LNCaP clone FGC (cell line): ENCODE data around the gene UNC50.
"Not testable (repeated sequence)": the region's sequence is repeated elsewhere in the genome, so short reads cannot be mapped to it uniquely, and the experiment has no call there.

Experiments used
- DNase-seq: peaks from one replicate; pipeline ENCODE4 v3.0.0-alpha.2; 2011; ENCODE audit warnings: low read depth
- H3K4me3 ChIP-seq: 2 replicates; pipeline ENCODE4 v1.5.1; 2011; ENCODE audit warnings: mild to moderate bottlenecking, low read depth, low read length, control low read depth
- TF ChIP-seq, protein P1 (sequence below): IDR thresholded peaks from 2 replicates; pipeline ENCODE4 v1.5.1; 2012; ENCODE audit warnings: mild to moderate bottlenecking; ENCODE audit not compliant: control insufficient read depth, insufficient read depth; ENCODE audit errors: extremely low read depth

Gene UNC50

GRCh38 chr2:98649992-98650375 lies 41.6 kb downstream of the UNC50 start:
- TF ChIP-seq, protein P1, sequence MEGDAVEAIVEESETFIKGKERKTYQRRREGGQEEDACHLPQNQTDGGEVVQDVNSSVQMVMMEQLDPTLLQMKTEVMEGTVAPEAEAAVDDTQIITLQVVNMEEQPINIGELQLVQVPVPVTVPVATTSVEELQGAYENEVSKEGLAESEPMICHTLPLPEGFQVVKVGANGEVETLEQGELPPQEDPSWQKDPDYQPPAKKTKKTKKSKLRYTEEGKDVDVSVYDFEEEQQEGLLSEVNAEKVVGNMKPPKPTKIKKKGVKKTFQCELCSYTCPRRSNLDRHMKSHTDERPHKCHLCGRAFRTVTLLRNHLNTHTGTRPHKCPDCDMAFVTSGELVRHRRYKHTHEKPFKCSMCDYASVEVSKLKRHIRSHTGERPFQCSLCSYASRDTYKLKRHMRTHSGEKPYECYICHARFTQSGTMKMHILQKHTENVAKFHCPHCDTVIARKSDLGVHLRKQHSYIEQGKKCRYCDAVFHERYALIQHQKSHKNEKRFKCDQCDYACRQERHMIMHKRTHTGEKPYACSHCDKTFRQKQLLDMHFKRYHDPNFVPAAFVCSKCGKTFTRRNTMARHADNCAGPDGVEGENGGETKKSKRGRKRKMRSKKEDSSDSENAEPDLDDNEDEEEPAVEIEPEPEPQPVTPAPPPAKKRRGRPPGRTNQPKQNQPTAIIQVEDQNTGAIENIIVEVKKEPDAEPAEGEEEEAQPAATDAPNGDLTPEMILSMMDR, result no peak

DNA sequence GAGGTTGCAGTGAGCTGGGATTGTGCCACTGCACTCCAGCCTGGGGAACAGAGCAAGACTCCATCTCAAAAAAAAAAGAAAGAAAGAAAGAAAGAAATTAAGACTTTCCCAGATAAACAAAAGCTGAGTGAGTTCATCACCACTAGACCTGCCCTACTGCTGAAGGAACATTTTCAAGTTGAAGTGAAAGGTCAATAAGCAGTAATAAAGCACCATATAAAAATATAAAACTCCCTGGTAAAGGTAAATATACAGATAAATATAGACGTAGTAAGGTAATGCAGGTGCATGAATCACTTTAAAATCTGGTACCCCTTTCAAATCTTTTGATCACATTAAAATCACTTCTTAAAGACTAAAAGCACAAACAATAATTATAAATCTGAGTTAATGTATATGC lies 42.6 kb downstream of the UNC50 start:
- DNase-seq, result no peak
- H3K4me3 ChIP-seq, result no peak overlapping the region
- TF ChIP-seq, protein P1, result no peak

More at GRCh38 chr2:98649992-98650375, 41.6 kb downstream of the UNC50 start:
- no peak overlapping the region for H3K4me3 ChIP-seq
- DNase-seq, result no peak

DNA sequence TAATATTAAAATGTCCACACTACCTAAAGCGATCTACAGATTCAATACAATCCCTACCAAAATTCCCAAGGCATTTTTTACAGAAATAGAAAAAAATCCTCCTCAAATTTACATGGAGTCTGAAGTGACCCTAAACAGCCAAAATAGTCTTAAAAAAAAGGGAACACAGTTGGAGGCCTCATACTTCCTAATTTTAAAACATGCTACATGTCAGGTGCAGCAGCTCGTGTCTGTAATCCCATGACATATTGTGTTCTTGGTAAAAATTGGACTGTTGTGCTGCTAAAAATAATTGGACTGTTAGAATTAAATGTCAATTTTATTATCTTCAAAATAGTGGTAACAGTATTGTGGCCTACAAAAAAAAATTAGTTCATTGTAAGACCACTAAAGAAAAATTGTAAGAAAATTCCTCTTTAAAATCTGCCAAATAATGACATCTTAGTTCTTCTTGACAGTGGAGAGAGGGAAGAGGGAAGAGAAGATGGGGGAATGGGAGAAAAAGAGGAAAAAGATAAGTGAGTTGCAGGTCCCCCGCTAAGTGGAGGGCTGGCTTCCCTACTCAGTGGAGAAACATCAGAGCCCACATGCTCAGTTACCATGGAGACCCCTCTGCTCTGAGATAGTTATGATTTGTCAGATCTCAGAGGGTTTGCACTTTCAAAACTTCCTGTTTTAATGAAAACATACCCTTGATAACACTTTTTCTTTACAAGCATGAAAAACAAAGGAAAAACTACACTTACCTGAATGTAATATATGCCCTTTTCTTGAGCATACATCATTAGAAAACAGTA lies 46.5 kb downstream of the UNC50 start:
- no peak overlapping the region for H3K4me3 ChIP-seq
- TF ChIP-seq, protein P1, result no peak
- no peak for DNase-seq

DNA sequence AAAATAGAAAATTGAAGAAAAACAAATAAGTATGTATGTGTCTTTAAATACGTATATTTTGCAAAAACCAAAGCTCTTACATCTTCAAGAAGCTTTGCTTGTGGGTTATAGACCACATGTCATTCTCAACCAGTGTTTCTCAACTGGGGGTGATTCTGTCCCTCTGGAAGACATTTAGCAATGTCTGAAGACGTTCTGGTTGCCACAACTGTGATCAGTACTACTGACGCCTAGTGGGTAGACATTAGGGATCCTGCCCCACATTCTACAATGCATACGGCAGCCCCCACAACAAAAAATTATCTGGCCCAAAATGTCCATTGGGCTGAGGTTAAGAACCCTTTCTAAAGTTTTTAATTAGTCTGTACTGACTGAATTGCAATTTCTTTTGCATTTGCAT lies 48.4 kb downstream of the UNC50 start:
- TF ChIP-seq, protein P1, result no peak
- no peak for DNase-seq
- no peak overlapping the region for H3K4me3 ChIP-seq

DNA sequence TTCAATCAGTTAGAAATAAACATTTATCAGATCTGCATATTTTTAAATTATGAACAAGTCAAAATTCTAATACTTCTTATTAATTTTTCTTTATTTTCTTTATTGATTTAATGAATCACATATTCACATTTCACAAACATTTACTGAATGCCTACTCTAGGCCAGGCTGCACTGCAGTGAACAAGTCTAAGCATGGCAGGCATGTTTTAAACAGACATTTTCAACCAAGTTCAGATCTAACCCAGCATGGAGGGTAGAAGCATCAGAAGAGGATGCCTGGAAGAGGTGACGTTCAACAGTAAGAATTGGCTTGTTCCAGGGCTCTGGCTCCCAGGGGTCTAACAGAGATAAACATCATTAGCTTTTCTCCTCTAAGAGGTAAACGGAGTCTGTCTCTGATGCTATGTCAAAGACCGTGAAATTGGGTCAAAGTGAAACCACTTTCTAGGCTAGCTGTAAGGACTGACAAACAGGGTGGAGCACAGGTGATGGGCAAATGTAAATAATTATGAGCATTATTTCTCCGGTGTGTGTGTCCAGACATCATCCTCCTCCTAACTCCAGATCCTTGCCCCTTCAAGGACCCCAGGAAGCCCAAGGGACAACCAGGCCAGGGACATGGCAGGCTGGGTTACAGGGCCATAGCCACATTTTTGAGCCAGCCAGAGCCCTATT lies 50.6 kb downstream of the UNC50 start:
- no peak for DNase-seq
- TF ChIP-seq, protein P1, result no peak
- H3K4me3 ChIP-seq, result no peak overlapping the region

DNA sequence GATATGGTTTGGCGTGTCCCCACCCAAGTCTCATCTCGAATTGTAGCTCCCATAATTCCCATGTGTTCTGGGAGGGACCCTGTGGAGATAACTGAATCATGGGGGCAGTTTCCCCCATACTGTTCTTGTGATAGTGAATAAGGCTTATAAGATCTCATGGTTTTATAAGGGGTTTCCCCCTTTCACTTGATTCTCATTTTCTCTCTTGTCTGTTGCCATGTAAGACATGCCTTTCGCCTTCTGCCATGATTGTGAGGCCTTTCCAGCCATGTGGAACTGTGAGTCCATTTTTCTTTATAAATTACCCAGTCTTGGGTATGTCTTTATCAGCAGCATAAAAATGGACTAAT lies 51.1 kb downstream of the UNC50 start:
- not testable (repeated sequence) for H3K4me3 ChIP-seq, DNase-seq

DNA sequence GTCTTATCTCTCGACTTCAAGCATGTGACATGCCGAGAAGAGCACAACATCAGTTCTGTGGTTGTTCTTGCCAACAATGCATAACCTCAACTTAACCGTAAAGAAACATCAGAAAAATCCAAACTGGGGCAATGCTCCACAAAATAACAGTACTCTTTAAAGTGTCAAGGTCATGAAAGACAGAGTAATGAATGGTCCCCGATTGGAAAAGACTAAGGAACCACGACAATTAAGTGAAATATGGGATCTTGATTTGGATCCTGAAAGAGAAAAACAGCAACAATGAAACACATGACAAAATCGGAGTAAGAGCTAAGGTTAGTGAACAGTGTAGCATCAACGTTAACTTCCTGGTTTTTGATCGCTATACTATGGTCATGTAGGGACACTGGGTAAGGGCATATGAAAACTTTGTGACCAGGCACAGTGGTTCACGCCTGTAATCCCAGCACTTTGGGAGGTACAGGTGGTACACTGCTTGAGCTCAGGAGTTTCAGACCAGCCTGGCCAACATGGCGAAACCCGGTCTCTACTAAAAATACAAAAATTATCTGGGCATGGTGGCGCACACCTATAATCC lies 55.2 kb downstream of the UNC50 start:
- TF ChIP-seq, protein P1, result no peak
- no peak for DNase-seq
- no peak overlapping the region for H3K4me3 ChIP-seq
